NCI-H510A treated with DMSO at 0.1 percent for 48 hours (cell line): ENCODE measurements around the gene HIC1.

Experiments used
- DNase-seq: peaks from one replicate; lab custom pipeline; 2025; lab: John Stamatoyannopoulos, UW

HIC1 gene

GRCh38 chr17:2102931-2103809, 48.3 kb downstream of the HIC1 start:
- DNase-seq = no peak

DNA sequence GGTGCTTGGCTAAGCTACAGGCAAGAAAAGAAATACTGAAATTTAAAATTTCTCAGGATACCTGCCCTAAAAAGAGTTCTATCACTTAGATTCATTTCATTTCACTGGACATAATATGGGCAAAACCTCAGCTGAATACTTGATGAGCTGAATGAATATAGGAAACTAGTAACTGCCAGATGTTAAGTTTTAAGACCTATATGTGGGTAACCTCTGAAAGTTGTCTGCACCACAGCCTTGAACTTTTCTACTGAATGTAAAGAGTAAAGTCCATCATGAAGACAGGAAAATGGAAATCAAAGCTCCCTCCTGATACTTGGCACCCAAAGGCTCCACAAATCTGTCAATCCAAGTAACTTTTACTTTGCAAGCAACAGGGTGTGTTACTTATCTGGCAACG, 50.8 kb downstream of the HIC1 start:
- no peak for DNase-seq

- no peak for DNase-seq
Observed at GRCh38 chr17:2106308-2106955, 51.5 kb downstream of the HIC1 start.

DNA sequence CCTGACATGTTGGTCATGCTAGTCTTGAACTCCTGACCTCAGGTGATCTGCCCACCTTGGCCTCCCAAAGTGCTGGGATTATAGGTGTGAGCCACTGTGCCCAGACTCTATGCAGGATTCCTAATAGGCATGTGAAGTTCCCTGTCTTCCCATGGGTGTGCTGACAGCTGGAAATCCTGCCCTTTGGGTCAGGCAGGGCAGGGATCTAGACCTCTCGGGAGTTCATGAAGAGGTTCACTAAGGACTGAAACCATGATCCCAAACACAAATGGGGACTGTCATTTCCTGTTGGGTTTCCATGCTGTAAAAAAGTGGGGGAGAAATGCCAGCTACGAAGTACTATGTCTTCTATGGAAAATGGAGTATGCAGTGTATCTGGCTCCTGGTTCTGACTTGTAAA, 52.1 kb downstream of the HIC1 start:
- DNase-seq = no peak

GRCh38 chr17:2107506-2107905, 52.6 kb downstream of the HIC1 start:
- no peak for DNase-seq

DNA sequence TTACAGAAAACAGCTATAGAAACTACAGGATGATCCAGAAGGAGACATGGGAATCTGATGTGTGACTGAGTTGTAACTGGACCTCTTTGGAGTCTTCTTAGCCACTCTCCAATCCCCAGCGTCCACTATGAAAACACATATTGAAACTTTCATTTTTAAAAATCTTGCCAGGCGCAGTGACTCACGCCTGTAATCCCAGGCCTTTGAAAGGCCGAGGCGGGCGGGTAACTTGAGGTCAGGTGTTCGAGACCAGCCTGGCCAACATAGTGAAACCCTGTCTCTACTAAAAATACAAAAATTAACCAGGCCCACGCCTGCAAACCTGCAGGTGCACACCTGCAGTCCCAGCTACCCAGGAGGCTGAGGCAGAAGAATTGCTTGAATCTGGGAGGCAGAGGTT, 53.3 kb downstream of the HIC1 start:
- DNase-seq = no peak

DNA sequence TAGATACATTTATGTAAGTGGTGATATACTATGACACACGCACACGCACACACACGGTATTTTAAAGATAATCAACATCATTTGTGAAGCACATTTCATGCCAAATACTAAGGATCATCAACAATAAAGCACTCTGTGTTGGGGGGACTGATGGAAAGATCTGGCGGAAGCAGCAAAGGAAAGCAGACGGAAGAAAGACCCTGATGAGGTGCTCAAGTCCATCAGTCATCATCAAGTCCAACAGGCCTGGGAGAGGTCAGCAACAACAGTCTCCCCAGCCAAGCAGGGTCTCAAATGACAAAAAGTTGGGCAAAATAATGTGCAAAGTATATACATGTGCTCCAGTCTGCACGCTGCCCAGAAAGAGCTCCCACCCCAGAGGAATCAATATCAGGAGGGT, 55.5 kb downstream of the HIC1 start:
- no peak for DNase-seq

DNA sequence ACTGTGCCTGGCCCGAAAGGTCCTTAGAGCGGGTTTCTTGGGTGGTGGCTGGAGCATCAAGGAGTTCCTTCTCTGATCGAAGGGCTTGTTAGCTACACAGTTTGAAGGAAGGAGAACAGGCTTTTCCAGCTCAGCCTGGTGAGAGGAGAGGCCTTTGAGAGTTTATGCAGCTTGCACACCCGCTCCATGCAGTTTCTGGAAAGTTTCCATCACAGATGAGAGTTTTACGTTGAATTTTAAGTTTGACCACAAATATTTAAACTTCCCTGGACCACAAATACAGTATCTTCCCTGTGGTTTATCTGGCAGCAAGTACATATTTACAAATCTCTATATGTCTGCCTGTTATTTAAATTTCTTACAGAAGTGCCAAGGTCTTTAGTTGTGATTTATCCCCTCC, 56.8 kb downstream of the HIC1 start:
- DNase-seq = no peak
